Activated T-helper 17 cell treated with anti-CD3 and anti-CD28 coated beads, Interleukin-2, amount 50 U/mL, for 72 hours (primary cell): Measurements from ENCODE around the gene PCDH1. TPM values are rescaled to one million over a fixed set of nuclear protein-coding genes. Genes with fewer than 3 reads are reported as not detected.
"Not testable (repeated sequence)": the region's sequence is repeated elsewhere in the genome, so short reads cannot be mapped to it uniquely, and the experiment has no call there.

Experiments used
- ATAC-seq: fragments of 150-1000 bp; cut with Tn5 transposase; replicated peaks from 2 replicates; pipeline ENCODE4 v1.10.0; 2021; ENCODE audit warnings: mild to moderate bottlenecking, moderate library complexity
- H3K27ac Mint-ChIP-seq: one replicate; pipeline ENCODE4 v1.8.0; 2022; ENCODE audit warnings: mixed read lengths
- H3K27me3 Mint-ChIP-seq: one replicate; pipeline ENCODE4 v1.8.0; 2022; ENCODE audit warnings: mixed read lengths
- H3K36me3 Mint-ChIP-seq: one replicate; pipeline ENCODE4 v1.8.0; 2022; ENCODE audit warnings: low read depth, mild to moderate bottlenecking, mixed read lengths
- H3K4me1 Mint-ChIP-seq: one replicate; pipeline ENCODE4 v1.8.0; 2022; ENCODE audit warnings: mixed read lengths
- H3K4me3 Mint-ChIP-seq: one replicate; pipeline ENCODE4 v1.8.0; 2022; ENCODE audit warnings: mild to moderate bottlenecking, mixed read lengths
- H3K9me3 Mint-ChIP-seq: one replicate; pipeline ENCODE4 v1.8.0; 2022; ENCODE audit warnings: mixed read lengths
- total RNA-seq, 2 donors: library from RNA; stranded (reverse); gene quantifications; one replicate each; pipeline ENCODE4 v1.2.3, GENCODE V29; 2022

Gene PCDH1
- total RNA-seq, 2 donors from 2014 or later, result 0.64 TPM; not detected in 1

DNA sequence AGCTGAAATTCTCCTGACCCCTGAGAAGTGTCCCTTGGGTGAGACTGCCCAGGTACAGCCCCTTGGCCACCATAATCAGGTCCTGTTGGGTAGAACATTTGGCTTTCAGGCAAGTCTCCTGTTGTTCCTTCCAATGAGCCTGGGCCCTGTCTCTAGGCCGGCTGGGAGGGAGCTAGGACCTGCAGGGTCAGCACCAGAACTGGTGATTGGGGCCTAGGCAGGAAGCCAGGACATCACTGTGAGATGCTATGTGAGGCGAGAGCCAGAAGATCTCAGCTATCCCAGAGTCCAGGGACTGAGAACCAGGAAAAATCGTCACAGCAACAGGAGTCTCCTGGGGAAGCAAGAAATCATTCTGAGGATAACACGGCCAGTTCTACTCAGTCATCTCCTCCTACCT lies 51.5 kb downstream of the PCDH1 start:
- ATAC-seq, result no peak
- Mint-ChIP-seq H3K9me3 (no peaks in the 10 kb centered on the region), H3K36me3 (no peaks in the 10 kb centered on the region), H3K4me3 (no peak overlapping the region), H3K27me3 (peaks cover 10% of the 10 kb centered on the region), H3K4me1 (no peaks in the 10 kb centered on the region), H3K27ac (no peak overlapping the region)

DNA sequence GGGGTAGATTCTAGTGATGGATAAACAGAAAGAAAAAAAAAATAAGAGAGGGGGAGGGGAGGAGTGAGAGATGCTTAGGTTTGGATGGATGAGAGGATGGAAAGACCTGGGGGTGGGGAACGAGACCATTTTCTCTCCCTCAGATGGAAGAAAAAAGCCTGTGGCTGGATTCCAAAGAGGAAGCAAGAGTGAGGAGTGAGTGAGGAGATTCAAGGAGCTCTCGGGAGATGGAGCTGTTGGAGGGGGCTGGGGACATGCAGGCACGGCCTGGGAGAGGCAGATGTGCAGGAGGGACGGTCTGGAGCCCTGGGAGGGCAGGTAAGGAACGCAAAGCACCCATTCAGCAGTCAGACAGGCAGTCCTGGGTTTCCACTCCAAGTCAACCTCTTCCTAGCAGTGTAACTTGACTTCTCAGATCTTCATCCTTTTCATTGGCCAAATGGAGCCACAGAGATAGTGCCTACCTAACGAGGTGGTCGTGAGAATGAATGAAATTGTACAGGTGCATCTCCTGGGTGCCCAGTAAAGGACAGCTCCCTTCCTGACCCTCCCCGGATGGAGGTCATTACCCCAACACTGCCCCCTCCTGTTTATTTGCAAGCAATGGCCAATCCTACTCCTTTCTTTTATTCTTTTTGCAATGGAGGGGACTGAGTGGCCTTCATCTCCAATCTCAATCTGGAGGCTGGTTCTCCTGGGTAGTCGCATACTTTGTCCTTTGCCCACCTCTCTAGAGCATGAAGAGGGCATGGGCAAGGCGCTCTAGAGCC lies 52.2 kb downstream of the PCDH1 start:
- no peak overlapping the region for H3K4me3 Mint-ChIP-seq
- H3K27me3 Mint-ChIP-seq, result peaks cover 10% of the 10 kb centered on the region
- H3K4me1 Mint-ChIP-seq, result no peaks in the 10 kb centered on the region
- no peaks in the 10 kb centered on the region for H3K9me3 Mint-ChIP-seq
- no peaks in the 10 kb centered on the region for H3K36me3 Mint-ChIP-seq
- peak overlapping the region; percentile 23 for H3K27ac Mint-ChIP-seq
- ATAC-seq, result peak; percentile 68

DNA sequence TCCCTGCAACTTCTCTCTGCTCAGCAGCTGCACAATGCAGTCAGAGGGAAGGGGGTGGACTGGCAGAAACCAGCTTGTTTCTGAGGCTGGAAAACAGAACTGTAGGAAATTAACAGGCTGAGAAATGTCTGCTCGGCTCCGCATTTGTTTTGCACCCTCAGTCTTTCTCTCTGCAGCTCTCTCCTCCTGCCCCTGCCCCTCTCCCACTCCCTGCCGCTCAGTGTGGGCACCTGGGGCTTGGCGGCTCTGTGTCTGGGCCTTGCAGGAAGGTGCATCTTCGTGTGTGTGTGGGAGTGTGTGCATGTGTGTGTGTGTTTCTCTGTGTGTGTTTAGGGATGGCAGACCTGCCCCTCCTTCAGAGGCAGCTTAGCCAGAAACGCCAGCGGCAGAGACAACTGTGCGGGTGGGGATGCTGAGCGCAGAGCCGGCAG lies 53.0 kb downstream of the PCDH1 start:
- Mint-ChIP-seq H3K9me3 (no peaks in the 10 kb centered on the region), H3K4me1 (no peaks in the 10 kb centered on the region), H3K4me3 (no peak overlapping the region), H3K27ac (peak overlapping the region; percentile 47), H3K36me3 (no peaks in the 10 kb centered on the region), H3K27me3 (peaks cover 10% of the 10 kb centered on the region)
- ATAC-seq, result no peak

DNA sequence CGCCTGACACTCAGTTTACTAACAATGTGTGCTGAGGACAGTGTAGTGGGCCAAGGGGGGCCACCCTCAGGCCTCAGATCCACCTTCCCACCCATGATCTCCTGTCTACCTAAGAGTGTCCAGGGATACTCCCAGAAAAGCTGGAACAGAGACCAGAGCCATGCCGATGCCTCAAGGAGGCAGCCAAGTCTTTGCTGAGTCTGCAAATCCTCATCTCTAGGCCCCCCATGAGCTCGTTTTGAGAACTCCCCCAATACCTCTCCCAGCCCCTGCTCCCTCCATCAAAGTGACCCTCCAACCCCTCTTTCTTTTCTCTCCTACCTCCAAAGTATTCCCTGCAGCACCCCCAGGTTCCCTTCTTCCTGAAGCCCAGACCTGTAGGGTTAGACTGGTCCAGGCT lies 53.5 kb downstream of the PCDH1 start:
- Mint-ChIP-seq H3K36me3 (no peaks in the 10 kb centered on the region), H3K4me3 (no peak overlapping the region), H3K27ac (peak overlapping the region; percentile 47), H3K9me3 (no peaks in the 10 kb centered on the region), H3K27me3 (peaks cover 10% of the 10 kb centered on the region), H3K4me1 (no peaks in the 10 kb centered on the region)
- ATAC-seq, result no peak

DNA sequence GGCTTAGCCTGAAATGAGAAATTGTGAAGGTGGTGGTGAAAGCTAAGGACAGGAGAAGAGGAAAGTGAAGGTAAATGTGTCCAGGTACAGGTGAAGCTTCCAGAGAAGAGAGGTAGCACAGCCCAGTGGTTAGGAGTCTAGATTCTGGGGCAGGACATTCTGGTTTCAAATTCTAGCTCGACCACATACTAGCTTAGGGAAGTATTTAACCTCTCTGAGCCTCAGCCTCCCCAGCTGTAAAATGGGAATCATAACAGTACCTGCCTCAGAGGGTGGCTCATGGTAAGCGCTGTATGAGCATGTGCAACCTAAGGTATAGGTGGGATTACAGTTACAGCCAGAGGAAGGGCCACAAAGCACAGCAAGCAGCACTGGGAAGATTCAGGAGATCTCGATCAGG lies 55.2 kb downstream of the PCDH1 start:
- H3K27ac Mint-ChIP-seq, result no peak overlapping the region
- H3K4me3 Mint-ChIP-seq, result no peak overlapping the region
- H3K9me3 Mint-ChIP-seq, result no peaks in the 10 kb centered on the region
- H3K27me3 Mint-ChIP-seq, result peaks cover 14% of the 10 kb centered on the region
- no peaks in the 10 kb centered on the region for H3K36me3 Mint-ChIP-seq
- no peaks in the 10 kb centered on the region for H3K4me1 Mint-ChIP-seq
- no peak for ATAC-seq

DNA sequence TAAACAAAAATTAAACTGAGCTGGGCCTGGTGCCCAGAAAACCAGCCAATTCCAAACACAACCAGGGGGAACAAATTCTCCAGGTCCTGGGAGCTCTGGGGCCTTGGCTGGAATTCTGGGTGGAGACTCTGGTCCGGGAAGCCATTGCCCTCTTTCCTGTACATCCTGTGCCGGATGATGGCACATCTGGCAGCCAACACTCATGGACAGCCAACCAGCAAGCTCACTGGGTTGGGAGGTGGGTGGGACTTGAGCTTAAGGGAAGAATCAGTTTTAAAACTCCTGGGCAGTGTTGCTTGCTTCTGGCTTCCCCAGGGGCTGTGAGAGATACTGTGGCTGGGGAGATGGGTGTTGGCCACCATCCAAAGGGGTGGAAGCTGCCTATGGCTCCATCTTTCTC lies 56.1 kb downstream of the PCDH1 start:
- Mint-ChIP-seq H3K4me3 (no peak overlapping the region), H3K27me3 (peaks cover 16% of the 10 kb centered on the region), H3K9me3 (no peaks in the 10 kb centered on the region), H3K27ac (no peak overlapping the region), H3K36me3 (no peaks in the 10 kb centered on the region), H3K4me1 (no peaks in the 10 kb centered on the region)
- ATAC-seq, result no peak

DNA sequence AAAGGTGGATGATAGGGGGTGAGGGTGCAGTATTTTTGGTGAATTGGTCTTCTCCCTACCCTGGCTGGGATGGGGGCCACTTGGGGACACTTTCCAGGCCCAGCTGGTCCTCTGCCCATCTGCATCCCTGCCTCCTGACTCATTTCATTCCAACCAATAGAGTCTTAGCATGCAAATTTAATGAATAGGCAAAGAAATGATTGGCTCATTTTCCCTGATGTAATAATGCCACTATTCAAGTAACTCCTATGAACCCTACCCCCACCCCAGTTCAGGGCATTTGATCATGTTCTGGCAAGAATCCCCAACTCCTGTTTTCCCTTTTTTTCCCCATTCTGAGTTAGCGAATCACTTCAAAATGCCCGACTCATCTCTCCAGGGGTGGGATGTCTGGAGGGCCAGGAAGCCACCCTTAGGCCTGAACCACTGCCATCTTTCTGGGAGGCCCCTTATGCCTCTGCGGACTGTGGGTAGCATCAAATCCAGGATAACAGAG lies 56.7 kb downstream of the PCDH1 start:
- Mint-ChIP-seq H3K4me3 (no peak overlapping the region), H3K4me1 (no peaks in the 10 kb centered on the region), H3K9me3 (no peaks in the 10 kb centered on the region), H3K27ac (no peak overlapping the region), H3K27me3 (peaks cover 22% of the 10 kb centered on the region), H3K36me3 (no peaks in the 10 kb centered on the region)
- ATAC-seq, result no peak

DNA sequence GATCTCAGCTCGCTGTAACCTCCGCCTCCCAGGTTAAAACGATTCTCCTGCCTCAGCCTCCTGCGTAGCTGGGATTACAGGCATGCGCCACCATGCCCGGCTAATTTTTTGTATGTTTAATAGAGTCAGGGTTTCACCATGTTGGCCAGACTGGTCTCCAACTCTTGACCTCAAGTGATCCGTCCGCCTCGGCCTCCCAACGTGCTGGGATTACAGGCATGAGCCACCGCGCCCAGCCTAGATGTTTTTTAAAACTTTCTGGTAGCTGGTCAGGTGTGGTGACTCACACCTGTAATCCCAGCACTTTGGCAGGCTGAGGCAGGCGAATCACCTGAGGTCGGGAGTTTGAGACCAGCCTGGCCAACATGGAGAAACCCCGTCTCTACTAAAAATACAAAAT lies 57.5 kb downstream of the PCDH1 start:
- not testable (repeated sequence) for H3K4me1 Mint-ChIP-seq, H3K9me3 Mint-ChIP-seq, H3K36me3 Mint-ChIP-seq, H3K4me3 Mint-ChIP-seq, H3K27ac Mint-ChIP-seq, ATAC-seq
- peaks cover 21% of the 10 kb centered on the region for H3K27me3 Mint-ChIP-seq

DNA sequence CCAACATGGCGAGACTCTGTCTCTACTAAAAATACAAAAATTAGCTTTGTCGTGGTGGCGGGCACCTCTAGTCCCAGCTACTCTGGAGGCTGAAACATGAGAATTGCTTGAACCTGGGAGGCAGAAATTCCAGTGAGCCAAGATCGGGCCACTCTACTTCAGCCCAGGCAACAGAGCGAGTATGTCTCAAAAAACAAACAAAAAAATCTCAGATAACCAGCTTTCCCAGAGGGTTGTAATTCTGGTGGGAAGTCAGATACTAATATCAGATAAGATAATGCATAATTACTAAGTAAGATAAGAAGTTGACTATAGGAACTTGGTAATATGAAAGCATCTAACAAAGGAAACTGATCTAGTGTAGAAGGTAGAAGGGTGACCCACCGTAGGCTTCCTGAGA lies 60.6 kb downstream of the PCDH1 start:
- no peak overlapping the region for H3K4me3 Mint-ChIP-seq
- no peak for ATAC-seq
- H3K36me3 Mint-ChIP-seq, result no peaks in the 10 kb centered on the region
- no peaks in the 10 kb centered on the region for H3K9me3 Mint-ChIP-seq
- H3K4me1 Mint-ChIP-seq, result no peaks in the 10 kb centered on the region
- H3K27ac Mint-ChIP-seq, result no peak overlapping the region
- H3K27me3 Mint-ChIP-seq, result peaks cover 16% of the 10 kb centered on the region

DNA sequence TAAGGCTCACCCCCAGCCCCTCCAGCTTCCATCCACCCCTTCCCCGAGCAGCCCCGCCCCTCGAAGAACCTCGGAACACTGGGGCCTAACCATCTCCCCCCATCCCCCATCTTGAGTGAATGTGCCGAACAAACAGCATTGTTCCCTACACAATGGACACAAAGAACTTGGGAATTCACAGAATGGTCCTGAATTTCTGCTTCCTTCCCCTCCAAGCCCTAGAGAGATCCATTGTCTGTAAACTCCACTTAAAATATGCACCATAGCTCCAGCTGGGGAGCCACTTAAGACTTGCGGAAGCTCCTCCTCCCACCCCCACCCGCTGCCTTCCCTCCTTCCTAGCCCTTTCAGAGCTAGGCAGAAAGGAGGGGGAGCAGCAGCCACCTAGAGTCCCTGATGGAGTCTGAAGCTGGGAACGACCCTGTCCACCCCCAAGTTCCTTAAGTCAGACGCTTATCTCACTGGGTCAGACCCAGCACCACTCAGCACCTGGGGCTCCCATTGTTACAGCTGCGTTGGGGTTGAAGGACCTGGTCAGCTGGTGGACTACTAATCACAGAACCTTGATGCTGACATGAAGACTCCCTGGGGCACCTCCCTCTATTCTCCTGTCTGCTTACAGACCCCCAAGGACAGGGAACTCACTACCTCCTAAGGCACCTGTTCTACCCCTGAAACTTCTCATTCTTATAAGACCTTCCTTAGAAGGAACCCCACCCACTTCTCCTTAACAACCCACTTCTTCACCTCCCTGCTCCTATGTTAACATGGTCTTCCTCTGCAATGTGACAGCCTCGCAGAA lies 61.4 kb downstream of the PCDH1 start:
- Mint-ChIP-seq H3K27ac (no peak overlapping the region), H3K27me3 (peaks cover 19% of the 10 kb centered on the region), H3K9me3 (no peaks in the 10 kb centered on the region), H3K4me3 (no peak overlapping the region), H3K36me3 (no peaks in the 10 kb centered on the region), H3K4me1 (no peaks in the 10 kb centered on the region)
- no peak for ATAC-seq

DNA sequence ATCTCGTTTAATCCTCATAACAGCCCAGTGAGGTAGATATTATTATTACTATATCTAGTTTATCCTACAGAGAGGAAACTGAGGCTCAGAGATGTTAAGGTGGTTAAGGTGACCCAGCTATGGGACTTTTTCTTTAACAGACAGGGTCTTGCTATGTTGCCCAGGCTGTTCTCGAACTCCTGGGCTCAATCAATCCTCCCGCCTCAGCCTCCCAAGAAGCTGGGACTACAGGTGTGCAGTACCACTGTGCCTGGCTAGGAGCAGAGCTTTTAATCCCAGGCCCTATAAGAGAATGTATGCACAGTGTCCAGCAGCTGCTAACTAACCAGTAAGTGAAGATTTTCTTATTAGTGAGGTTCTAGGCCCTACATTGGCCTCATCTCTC lies 62.4 kb downstream of the PCDH1 start:
- H3K36me3 Mint-ChIP-seq, result no peaks in the 10 kb centered on the region
- H3K9me3 Mint-ChIP-seq, result no peaks in the 10 kb centered on the region
- no peak overlapping the region for H3K27ac Mint-ChIP-seq
- H3K27me3 Mint-ChIP-seq, result peaks cover 27% of the 10 kb centered on the region
- ATAC-seq, result no peak
- no peak overlapping the region for H3K4me3 Mint-ChIP-seq
- H3K4me1 Mint-ChIP-seq, result no peaks in the 10 kb centered on the region

DNA sequence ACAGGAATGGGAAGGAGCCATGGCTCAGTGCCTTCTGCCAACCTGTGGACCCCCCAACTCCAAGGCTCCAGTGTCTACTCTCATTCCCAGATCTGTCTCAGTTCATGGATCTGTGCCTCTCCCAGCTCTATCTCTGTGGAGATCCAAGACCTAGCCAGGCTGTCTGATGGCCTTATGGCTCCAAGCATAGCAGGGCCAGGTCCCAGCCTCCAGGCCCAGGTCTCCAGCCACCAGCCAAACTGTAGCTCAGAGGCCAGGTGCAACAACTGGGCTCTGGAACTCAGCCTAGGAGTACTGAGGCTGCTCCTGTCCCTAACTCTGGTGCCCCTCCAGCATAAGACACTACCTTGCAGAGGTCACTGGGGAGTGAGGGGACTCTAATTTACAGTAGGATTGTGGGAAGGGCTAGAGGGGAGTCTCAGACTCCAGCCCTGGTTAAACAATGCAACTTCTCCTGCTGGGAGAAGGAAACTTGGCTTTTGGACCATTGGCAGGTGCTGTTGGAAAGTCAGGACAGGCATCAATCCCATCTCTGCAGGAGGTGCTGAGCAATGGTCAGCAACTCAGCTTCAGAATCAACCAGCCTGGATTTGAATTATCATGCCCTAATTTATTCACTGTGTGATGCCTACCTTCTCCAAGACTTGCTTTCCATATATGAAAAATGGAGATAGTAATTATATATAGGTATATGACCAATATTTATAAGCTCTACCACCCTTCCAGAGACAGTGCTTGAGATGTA lies 63.0 kb downstream of the PCDH1 start:
- Mint-ChIP-seq H3K9me3 (no peaks in the 10 kb centered on the region), H3K36me3 (no peaks in the 10 kb centered on the region), H3K4me3 (no peak overlapping the region), H3K27ac (no peak overlapping the region), H3K27me3 (peaks cover 28% of the 10 kb centered on the region), H3K4me1 (no peaks in the 10 kb centered on the region)
- ATAC-seq, result no peak

DNA sequence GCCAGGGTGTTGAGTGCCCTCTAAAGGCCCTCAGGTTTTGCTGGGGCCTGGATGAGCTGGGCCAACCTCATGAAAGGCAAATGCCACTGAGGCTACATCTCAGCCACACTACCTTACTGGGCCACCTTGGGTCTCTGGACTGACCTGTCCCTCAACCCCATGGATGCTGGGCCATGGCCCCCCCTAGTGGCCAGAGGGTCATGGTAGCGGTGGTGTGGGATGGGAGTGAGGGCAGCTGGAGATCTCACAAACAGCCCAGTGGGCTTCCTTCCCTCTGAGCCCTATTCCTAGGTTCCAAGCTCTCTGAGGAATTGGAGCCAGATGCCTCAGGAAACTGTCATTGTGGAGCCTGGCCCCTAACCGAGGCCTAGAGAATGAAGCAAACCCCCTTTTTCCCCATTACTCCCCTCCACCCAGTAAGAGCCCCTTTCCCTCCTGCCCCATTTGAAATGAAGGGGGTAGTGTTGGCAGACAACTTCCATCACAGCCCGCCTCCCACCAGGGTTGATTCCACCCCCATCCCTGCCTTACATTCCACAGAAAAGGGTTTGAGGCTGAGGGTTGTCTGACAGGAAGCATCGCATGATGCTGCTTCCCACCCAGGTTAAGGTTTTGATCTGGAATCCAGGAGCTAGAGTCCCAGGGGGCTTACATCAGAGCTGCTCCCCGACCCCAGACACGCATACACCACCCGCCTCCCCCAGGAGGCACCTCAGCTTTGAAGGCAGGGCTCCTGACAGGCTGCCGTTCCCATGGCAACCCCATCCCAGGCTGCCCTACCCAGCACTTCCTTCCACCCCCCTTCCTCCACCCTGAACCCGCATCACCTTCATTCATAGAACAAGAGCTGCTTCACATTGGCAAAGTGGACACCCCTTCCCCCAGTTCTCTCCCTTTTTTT lies 63.9 kb downstream of the PCDH1 start:
- no peaks in the 10 kb centered on the region for H3K4me1 Mint-ChIP-seq

DNA sequence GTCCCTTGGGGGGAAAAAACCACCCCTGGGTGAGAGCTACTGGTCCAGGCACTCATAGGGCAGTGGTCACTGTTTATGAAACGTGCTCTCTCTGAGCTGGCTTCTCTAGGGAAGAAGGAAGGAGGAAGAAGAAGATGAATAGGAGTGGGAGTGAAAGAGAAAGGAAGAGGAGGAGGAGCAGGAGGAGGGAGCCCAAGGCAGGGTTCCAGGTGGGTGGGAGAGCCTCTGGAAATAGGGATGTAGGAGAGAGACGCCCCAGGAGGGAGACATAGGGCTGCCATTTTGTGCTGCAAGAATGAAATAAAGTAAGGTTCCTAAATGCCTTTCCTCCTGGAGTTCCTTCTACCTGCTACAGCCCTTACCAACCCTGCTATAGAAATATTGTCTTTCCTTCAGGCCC lies 65.7 kb downstream of the PCDH1 start:
- Mint-ChIP-seq H3K27me3 (peaks cover 40% of the 10 kb centered on the region), H3K9me3 (no peaks in the 10 kb centered on the region), H3K4me1 (no peaks in the 10 kb centered on the region), H3K27ac (no peak overlapping the region), H3K4me3 (no peak overlapping the region), H3K36me3 (no peaks in the 10 kb centered on the region)
- ATAC-seq, result no peak

More for the DNA sequence above, 63.9 kb downstream of the PCDH1 start:
- Mint-ChIP-seq H3K27me3 (peaks cover 28% of the 10 kb centered on the region), H3K9me3 (no peaks in the 10 kb centered on the region), H3K36me3 (no peaks in the 10 kb centered on the region), H3K4me3 (no peak overlapping the region), H3K27ac (no peak overlapping the region)
- peak; percentile 90 for ATAC-seq
